PC-9 (cell line): ENCODE results near the gene GLI1.

Experiments
- EZH2 ChIP-seq: fragments of 200-600 bp; sonication (generic); IDR thresholded peaks from 2 replicates; pipeline ENCODE4 v1.8.0; 2017; ENCODE audit warnings: antibody characterized with exemption, low read depth
- TF ChIP-seq, protein P1 (sequence below): fragments of 200-600 bp; sonication (generic); conservative IDR thresholded peaks from 2 replicates; pipeline ENCODE4 v1.6.1; 2017; ENCODE audit warnings: mixed run types, antibody characterized with exemption, mild to moderate bottlenecking, moderate library complexity

- TF ChIP-seq, protein P1, sequence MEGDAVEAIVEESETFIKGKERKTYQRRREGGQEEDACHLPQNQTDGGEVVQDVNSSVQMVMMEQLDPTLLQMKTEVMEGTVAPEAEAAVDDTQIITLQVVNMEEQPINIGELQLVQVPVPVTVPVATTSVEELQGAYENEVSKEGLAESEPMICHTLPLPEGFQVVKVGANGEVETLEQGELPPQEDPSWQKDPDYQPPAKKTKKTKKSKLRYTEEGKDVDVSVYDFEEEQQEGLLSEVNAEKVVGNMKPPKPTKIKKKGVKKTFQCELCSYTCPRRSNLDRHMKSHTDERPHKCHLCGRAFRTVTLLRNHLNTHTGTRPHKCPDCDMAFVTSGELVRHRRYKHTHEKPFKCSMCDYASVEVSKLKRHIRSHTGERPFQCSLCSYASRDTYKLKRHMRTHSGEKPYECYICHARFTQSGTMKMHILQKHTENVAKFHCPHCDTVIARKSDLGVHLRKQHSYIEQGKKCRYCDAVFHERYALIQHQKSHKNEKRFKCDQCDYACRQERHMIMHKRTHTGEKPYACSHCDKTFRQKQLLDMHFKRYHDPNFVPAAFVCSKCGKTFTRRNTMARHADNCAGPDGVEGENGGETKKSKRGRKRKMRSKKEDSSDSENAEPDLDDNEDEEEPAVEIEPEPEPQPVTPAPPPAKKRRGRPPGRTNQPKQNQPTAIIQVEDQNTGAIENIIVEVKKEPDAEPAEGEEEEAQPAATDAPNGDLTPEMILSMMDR: no peak
- no peak for TF ChIP-seq EZH2
Measured at GRCh38 chr12:57444744-57445143, 14.8 kb upstream of the GLI1 start.
